GM21526 (cell line): ENCODE measurements around the gene WWC2.

ENCODE experiments used
- ATAC-seq: cut with Tn5 transposase; IDR thresholded peaks from one replicate; pipeline ENCODE4 v1.9.1; 2021; ENCODE audit warnings: moderate library complexity; ENCODE audit not compliant: unreplicated experiment, low FRiP score

WWC2 gene

DNA sequence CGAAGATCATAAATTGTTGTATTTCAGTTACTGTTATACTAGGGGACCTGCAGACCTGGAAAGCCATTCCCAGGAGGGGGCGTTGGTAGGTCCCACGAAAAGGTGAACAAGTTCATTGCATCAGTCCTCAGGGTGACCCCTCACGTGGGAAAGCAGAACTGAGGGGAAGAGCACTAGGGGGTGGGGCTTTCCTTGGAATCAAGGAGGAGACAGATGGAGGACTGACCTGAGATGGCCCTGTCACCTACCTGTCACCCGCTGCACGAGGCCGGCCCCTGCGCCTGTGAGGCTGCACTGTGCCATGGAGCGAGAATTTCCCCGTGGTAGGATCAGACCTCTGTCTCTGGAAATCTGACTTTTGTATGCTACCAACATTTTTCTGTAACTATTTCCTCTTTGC lies 265.0 kb downstream of the WWC2 start:
- no peak for ATAC-seq

DNA sequence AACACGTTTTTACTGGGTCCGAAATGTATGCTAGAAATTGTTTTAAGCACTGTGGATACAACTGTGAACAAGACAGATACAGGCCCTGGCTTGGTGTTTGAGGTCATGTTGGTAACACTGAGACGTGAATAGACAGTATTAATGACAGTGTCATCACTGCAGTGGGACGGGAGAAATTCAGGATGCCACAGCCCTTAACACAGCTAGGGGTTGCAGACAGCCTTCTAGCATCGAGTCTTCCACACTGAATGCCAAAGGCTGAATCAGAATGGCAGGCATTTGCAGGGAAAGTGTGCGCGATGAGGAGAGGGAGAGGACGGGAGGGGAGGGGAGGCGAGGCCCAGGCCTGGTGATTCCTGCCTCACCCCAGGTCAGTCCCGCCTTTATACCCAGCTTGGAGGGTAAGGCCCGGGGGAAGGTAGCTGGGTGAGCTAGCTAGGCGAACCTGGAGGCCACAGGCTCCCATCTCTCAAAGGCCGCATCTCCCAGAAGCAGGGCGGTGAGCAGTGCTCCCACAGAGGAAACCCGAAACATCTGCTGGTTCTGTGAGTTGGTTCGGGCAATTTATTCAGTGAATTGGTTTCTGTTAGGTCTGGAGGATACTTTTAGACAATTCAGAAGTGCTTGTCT lies 267.3 kb downstream of the WWC2 start:
- ATAC-seq: no peak

DNA sequence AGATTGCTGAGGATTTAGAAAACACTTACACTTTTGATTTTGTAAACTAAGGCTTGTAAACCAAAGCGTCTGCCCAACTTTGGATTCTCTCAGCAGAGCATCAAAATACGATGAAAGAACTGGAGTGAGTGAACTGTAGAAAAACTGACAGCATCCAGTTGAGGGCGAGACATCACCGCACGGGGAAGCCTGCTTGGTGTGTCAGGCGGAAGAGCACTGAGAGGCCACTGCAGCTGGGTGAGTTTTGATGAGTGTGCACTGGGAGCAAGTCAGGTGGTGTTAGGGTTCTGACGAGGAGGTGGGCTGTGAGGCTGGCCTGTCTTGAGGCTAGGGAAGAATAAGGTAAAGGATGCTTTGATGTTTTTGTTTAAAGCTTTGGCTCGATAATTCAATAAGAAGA lies 270.0 kb downstream of the WWC2 start:
- ATAC-seq: no peak
